Measurements from ENCODE around the gene SMCO3. TPM values are rescaled to one million over a fixed set of nuclear protein-coding genes. Genes with fewer than 3 reads are reported as not detected.

The SMCO3 gene
- total RNA-seq, 2 experiments from 2014 or later = not detected

GRCh38 chr12:14833952-14834351, 20.0 kb upstream of the SMCO3 start:
- intact Hi-C loops (cut with micrococcal nuclease; ENCODE audit: unreplicated experiment) = no loop called here
- POLR2A ChIA-PET = no interaction called here

GRCh38 chr12:14833336-14833735, 19.4 kb upstream of the SMCO3 start:
- ChIA-PET POLR2A (interaction anchor here (1.3 kb wide), 1 partner anchor 50 kb away, joined by 4 read pairs; no protein-coding TSS in a partner anchor), CTCF (ENCODE audit: unreplicated experiment) (no interaction called here)
- H3K9me2 ChIP-seq (ENCODE audit: insufficient read depth, low read length) = no peaks in the 10 kb centered on the region
- TF ChIP-seq EZH2phosphoT487 (IDR thresholded peaks at IDR 0.05; ENCODE audit: borderline replicate concordance, low read depth, low read length) (no peak), CTCF (conservative IDR thresholded peaks at IDR 0.05; ENCODE audit: low read length) (no peak)
- H4K20me1 ChIP-seq (ENCODE audit: insufficient read depth, low read length) = no peaks in the 10 kb centered on the region
- intact Hi-C loops (cut with micrococcal nuclease; ENCODE audit: unreplicated experiment) = no loop called here
- no peak overlapping the region for H3K27ac ChIP-seq (ENCODE audit: low read depth, low read length, poor library complexity, severe bottlenecking)
- no peak overlapping the region for H3K4me2 ChIP-seq (ENCODE audit: low read length)
- no peaks in the 10 kb centered on the region for H3K36me3 ChIP-seq (ENCODE audit: insufficient read depth, low read length)
- H3K4me3 ChIP-seq (ENCODE audit: low read depth, low read length, poor library complexity, severe bottlenecking) = no peak overlapping the region
- no TSS peak for BruUV-seq (replicated peaks)
- no peaks in the 10 kb centered on the region for H3K4me1 ChIP-seq (ENCODE audit: insufficient read depth, low read length, poor library complexity, severe bottlenecking)
- H3K79me2 ChIP-seq (ENCODE audit: insufficient read depth, low read depth, low read length) = no peaks in the 10 kb centered on the region
- no peaks in the 10 kb centered on the region for H3K9me3 ChIP-seq (ENCODE audit: low read length)
- no peak for DNase-seq (ENCODE audit: low spot score)
- H2AFZ ChIP-seq (ENCODE audit: low read length) = no peak overlapping the region

More at GRCh38 chr12:14833952-14834351, 20.0 kb upstream of the SMCO3 start:
- H3K27ac ChIP-seq (ENCODE audit: low read depth, low read length, poor library complexity, severe bottlenecking) = no peak overlapping the region
- H3K4me3 ChIP-seq (ENCODE audit: low read depth, low read length, poor library complexity, severe bottlenecking) = no peak overlapping the region
- no peaks in the 10 kb centered on the region for H3K79me2 ChIP-seq (ENCODE audit: insufficient read depth, low read depth, low read length)
- DNase-seq (ENCODE audit: low spot score) = no peak
- CTCF ChIA-PET (ENCODE audit: unreplicated experiment) = no interaction called here
- H3K4me2 ChIP-seq (ENCODE audit: low read length) = no peak overlapping the region
- no peaks in the 10 kb centered on the region for H3K9me2 ChIP-seq (ENCODE audit: insufficient read depth, low read length)
- H3K4me1 ChIP-seq (ENCODE audit: insufficient read depth, low read length, poor library complexity, severe bottlenecking) = no peaks in the 10 kb centered on the region
- H2AFZ ChIP-seq (ENCODE audit: low read length) = no peak overlapping the region
- H4K20me1 ChIP-seq (ENCODE audit: insufficient read depth, low read length) = no peaks in the 10 kb centered on the region
- H3K36me3 ChIP-seq (ENCODE audit: insufficient read depth, low read length) = no peaks in the 10 kb centered on the region
- no peaks in the 10 kb centered on the region for H3K9me3 ChIP-seq (ENCODE audit: low read length)
- no TSS peak for BruUV-seq (replicated peaks)
- TF ChIP-seq EZH2phosphoT487 (IDR thresholded peaks at IDR 0.05; ENCODE audit: borderline replicate concordance, low read depth, low read length) = no peak

GRCh38 chr12:14828892-14829291, 14.9 kb upstream of the SMCO3 start:
- DNase-seq (ENCODE audit: low spot score) = no peak
- Histone ChIP-seq H3K4me1 (ENCODE audit: insufficient read depth, low read length, poor library complexity, severe bottlenecking) (no peaks in the 10 kb centered on the region), H3K79me2 (ENCODE audit: insufficient read depth, low read depth, low read length) (no peaks in the 10 kb centered on the region), H3K9me3 (ENCODE audit: low read length) (no peaks in the 10 kb centered on the region), H3K4me2 (ENCODE audit: low read length) (no peak overlapping the region), H3K4me3 (ENCODE audit: low read depth, low read length, poor library complexity, severe bottlenecking) (no peak overlapping the region), H3K9me2 (ENCODE audit: insufficient read depth, low read length) (no peaks in the 10 kb centered on the region), H3K27ac (ENCODE audit: low read depth, low read length, poor library complexity, severe bottlenecking) (no peak overlapping the region), H2AFZ (ENCODE audit: low read length) (no peak overlapping the region), H4K20me1 (ENCODE audit: insufficient read depth, low read length) (no peaks in the 10 kb centered on the region), H3K36me3 (ENCODE audit: insufficient read depth, low read length) (no peaks in the 10 kb centered on the region)
- POLR2A ChIA-PET = interaction anchor here (0.7 to 1.0 kb wide), 2 partner anchors 24 to 181 kb away, joined by 3 to 4 read pairs; no protein-coding TSS in a partner anchor
- intact Hi-C loops (cut with micrococcal nuclease; ENCODE audit: unreplicated experiment) = no loop called here
- no TSS peak for BruUV-seq (replicated peaks)
- CTCF ChIA-PET (ENCODE audit: unreplicated experiment) = no interaction called here
- TF ChIP-seq CTCF (conservative IDR thresholded peaks at IDR 0.05; ENCODE audit: low read length) (no peak), EZH2phosphoT487 (IDR thresholded peaks at IDR 0.05; ENCODE audit: borderline replicate concordance, low read depth, low read length) (no peak)
